Chondrocyte (in vitro differentiated cells): ENCODE results near the gene PDCD11. TPM values are rescaled to one million over a fixed set of nuclear protein-coding genes. Genes with fewer than 3 reads are reported as not detected.

Experiments used
- DNase-seq: peaks from one replicate; pipeline ENCODE4 v3.0.0; 2021; ENCODE audit warnings: mixed read lengths, low spot score
- H3K27ac Mint-ChIP-seq: one replicate; pipeline ENCODE4 v1.8.0; 2021; ENCODE audit warnings: mild to moderate bottlenecking, moderate library complexity, mixed read lengths; ENCODE audit not compliant: unreplicated experiment
- H3K27me3 Mint-ChIP-seq: 2 replicates; pipeline ENCODE4 v1.8.0; 2021; ENCODE audit warnings: low read depth, mixed read lengths
- H3K36me3 Mint-ChIP-seq: 2 replicates; pipeline ENCODE4 v1.8.0; 2021; ENCODE audit warnings: low read depth, mixed read lengths
- H3K4me1 Mint-ChIP-seq: 2 replicates; pipeline ENCODE4 v1.8.0; 2021; ENCODE audit warnings: low read depth, mild to moderate bottlenecking, mixed read lengths
- H3K4me3 Mint-ChIP-seq: one replicate; pipeline ENCODE4 v1.8.0; 2021; ENCODE audit warnings: mild to moderate bottlenecking, moderate library complexity, mixed read lengths; ENCODE audit not compliant: unreplicated experiment
- H3K9me3 Mint-ChIP-seq: 2 replicates; pipeline ENCODE4 v1.8.0; 2021; ENCODE audit warnings: low read depth, mixed read lengths
- CTCF ChIP-seq: fragments of 200-600 bp; sonication (generic); IDR thresholded peaks from 2 replicates; pipeline ENCODE4 v1.5.0; 2021; ENCODE audit warnings: antibody characterized with exemption, mild to moderate bottlenecking, moderate library complexity
- total RNA-seq: library from RNA; stranded (reverse); gene quantifications from 3 replicates; pipeline ENCODE4 v1.2.1, GENCODE V29; 2021

Gene PDCD11
- total RNA-seq, 1 donor from 2014 or later: 27.9 TPM

- Mint-ChIP-seq H3K36me3 (peaks cover 47% of the 10 kb centered on the region), H3K27ac (no peak overlapping the region), H3K4me3 (no peak overlapping the region), H3K27me3 (no peaks in the 10 kb centered on the region), H3K9me3 (no peaks in the 10 kb centered on the region), H3K4me1 (no peaks in the 10 kb centered on the region)
- no peak for TF ChIP-seq CTCF
- DNase-seq: no peak
Observed at GRCh38 chr10:103417601-103418000, 21.2 kb downstream of the PDCD11 start.

- Mint-ChIP-seq H3K27ac (no peak overlapping the region), H3K4me1 (no peaks in the 10 kb centered on the region), H3K4me3 (no peak overlapping the region), H3K9me3 (no peaks in the 10 kb centered on the region), H3K36me3 (peaks cover 54% of the 10 kb centered on the region), H3K27me3 (no peaks in the 10 kb centered on the region)
- DNase-seq: no peak
- no peak for TF ChIP-seq CTCF
Observed at GRCh38 chr10:103419101-103419500, 22.7 kb downstream of the PDCD11 start.

- no peaks in the 10 kb centered on the region for H3K27me3 Mint-ChIP-seq
- H3K4me1 Mint-ChIP-seq: no peaks in the 10 kb centered on the region
- TF ChIP-seq CTCF: no peak
- H3K27ac Mint-ChIP-seq: no peak overlapping the region
- peaks cover 54% of the 10 kb centered on the region for H3K36me3 Mint-ChIP-seq
- H3K9me3 Mint-ChIP-seq: no peaks in the 10 kb centered on the region
- no peak overlapping the region for H3K4me3 Mint-ChIP-seq
- no peak for DNase-seq
Observed at GRCh38 chr10:103423748-103424147, 27.3 kb downstream of the PDCD11 start.

GRCh38 chr10:103427866-103428265, 31.4 kb downstream of the PDCD11 start:
- Mint-ChIP-seq H3K27ac (no peak overlapping the region), H3K9me3 (no peaks in the 10 kb centered on the region), H3K36me3 (peaks cover 41% of the 10 kb centered on the region), H3K27me3 (no peaks in the 10 kb centered on the region), H3K4me3 (no peak overlapping the region), H3K4me1 (no peaks in the 10 kb centered on the region)
- no peak for DNase-seq
- TF ChIP-seq CTCF: no peak

GRCh38 chr10:103428989-103429643, 32.7 kb downstream of the PDCD11 start:
- TF ChIP-seq CTCF: no peak
- Mint-ChIP-seq H3K27ac (no peak overlapping the region), H3K4me1 (peaks cover 7% of the 10 kb centered on the region), H3K36me3 (peaks cover 35% of the 10 kb centered on the region), H3K9me3 (no peaks in the 10 kb centered on the region), H3K27me3 (no peaks in the 10 kb centered on the region), H3K4me3 (no peak overlapping the region)
- DNase-seq: no peak
